BE2C (cell line): ENCODE results near the gene FLOT2.

Experiments
- DNase-seq: peaks from one replicate; pipeline ENCODE4 v3.0.0-alpha.2; 2020
- H3K27me3 ChIP-seq: fragments of 250-450 bp; sonication (Bioruptor Pico); 2 replicates; pipeline ENCODE4 v1.5.1; 2020; ENCODE audit warnings: mild to moderate bottlenecking
- H3K36me3 ChIP-seq: fragments of 250-450 bp; sonication (Bioruptor Pico); 2 replicates; pipeline ENCODE4 v1.5.1; 2020; ENCODE audit warnings: mild to moderate bottlenecking
- H3K4me1 ChIP-seq: fragments of 250-450 bp; sonication (Bioruptor Pico); 2 replicates; pipeline ENCODE4 v1.5.1; 2020
- H3K4me3 ChIP-seq: 2 replicates; pipeline ENCODE4 v1.5.1; 2011; ENCODE audit warnings: low read depth, low read length
- H3K9me3 ChIP-seq: fragments of 250-450 bp; sonication (Bioruptor Pico); 2 replicates; pipeline ENCODE4 v1.5.1; 2020
- CTCF ChIP-seq: IDR thresholded peaks from 2 replicates; pipeline ENCODE4 v1.5.1; 2012; ENCODE audit warnings: mild to moderate bottlenecking, low read depth, low read length

Gene FLOT2

GRCh38 chr17:28918295-28918694 lies 20.8 kb upstream of the FLOT2 start:
- Histone ChIP-seq H3K36me3 (peaks cover 52% of the 10 kb centered on the region), H3K4me1 (no peaks in the 10 kb centered on the region), H3K9me3 (no peaks in the 10 kb centered on the region), H3K27me3 (no peaks in the 10 kb centered on the region), H3K4me3 (no peak overlapping the region)
- DNase-seq: no peak
- no peak for TF ChIP-seq CTCF

GRCh38 chr17:28917465-28917864 lies 19.9 kb upstream of the FLOT2 start:
- Histone ChIP-seq H3K4me3 (no peak overlapping the region), H3K9me3 (no peaks in the 10 kb centered on the region)
- DNase-seq: no peak

GRCh38 chr17:28917029-28917428 lies 19.5 kb upstream of the FLOT2 start:
- TF ChIP-seq CTCF: no peak
- H3K36me3 ChIP-seq: peaks cover 63% of the 10 kb centered on the region
- no peak for DNase-seq
- H3K4me3 ChIP-seq: no peak overlapping the region
- H3K4me1 ChIP-seq: no peaks in the 10 kb centered on the region
- no peaks in the 10 kb centered on the region for H3K9me3 ChIP-seq
- H3K27me3 ChIP-seq: no peaks in the 10 kb centered on the region

More at GRCh38 chr17:28917465-28917864, 19.9 kb upstream of the FLOT2 start:
- H3K36me3 ChIP-seq: peaks cover 60% of the 10 kb centered on the region
- no peak for TF ChIP-seq CTCF
- no peaks in the 10 kb centered on the region for H3K4me1 ChIP-seq
- no peaks in the 10 kb centered on the region for H3K27me3 ChIP-seq

- Histone ChIP-seq H3K36me3 (peaks cover 63% of the 10 kb centered on the region), H3K27me3 (no peaks in the 10 kb centered on the region)
- no peak for DNase-seq
These were observed 18.9 kb upstream of the FLOT2 start for GRCh38 chr17:28916302-28916934.

GRCh38 chr17:28912938-28913333 lies 15.4 kb upstream of the FLOT2 start:
- no peaks in the 10 kb centered on the region for H3K9me3 ChIP-seq
- no peak overlapping the region for H3K4me3 ChIP-seq
- no peak for TF ChIP-seq CTCF
- no peaks in the 10 kb centered on the region for H3K27me3 ChIP-seq
- H3K36me3 ChIP-seq: peaks cover 79% of the 10 kb centered on the region
- DNase-seq: no peak
- no peaks in the 10 kb centered on the region for H3K4me1 ChIP-seq

More at GRCh38 chr17:28916302-28916934, 18.9 kb upstream of the FLOT2 start:
- Histone ChIP-seq H3K4me1 (no peaks in the 10 kb centered on the region), H3K4me3 (no peak overlapping the region), H3K9me3 (no peaks in the 10 kb centered on the region)
- TF ChIP-seq CTCF: peak; percentile 54

GRCh38 chr17:28912281-28912937 lies 14.9 kb upstream of the FLOT2 start:
- TF ChIP-seq CTCF: peak; percentile 30; the same call in 1 of the 2 replicates
- Histone ChIP-seq H3K9me3 (no peaks in the 10 kb centered on the region), H3K36me3 (peaks cover 80% of the 10 kb centered on the region), H3K4me3 (no peak overlapping the region), H3K27me3 (no peaks in the 10 kb centered on the region), H3K4me1 (no peaks in the 10 kb centered on the region)
- DNase-seq: no peak
